SKM-1 treated with dmso at 0.1 percent for 144 hours (cell line): ENCODE measurements around the gene KRT36.

Experiments used
- DNase-seq: peaks from one replicate; lab custom pipeline; 2025; ENCODE audit not compliant: unreplicated experiment; lab: John Stamatoyannopoulos, UW

Gene KRT36

GRCh38 chr17:41489531-41489930, at the start of gene KRT36:
Gene KRT36 (minus strand): TSS chr17:41489910. CDS start chr17:41489864, 46 bp downstream.
- no peak for DNase-seq

GRCh38 chr17:41539071-41539492, 49.4 kb upstream of the KRT36 start:
- no peak for DNase-seq

GRCh38 chr17:41538565-41538991, 48.9 kb upstream of the KRT36 start:
- DNase-seq, result no peak

- DNase-seq, result no peak
Observed at GRCh38 chr17:41537990-41538389, 48.3 kb upstream of the KRT36 start.

GRCh38 chr17:41537614-41537954, 47.9 kb upstream of the KRT36 start:
- no peak for DNase-seq

GRCh38 chr17:41536741-41537613, 47.3 kb upstream of the KRT36 start:
- no peak for DNase-seq

GRCh38 chr17:41535764-41536481, 46.2 kb upstream of the KRT36 start:
- DNase-seq, result no peak

GRCh38 chr17:41534899-41535546, 45.3 kb upstream of the KRT36 start:
- DNase-seq, result no peak

GRCh38 chr17:41533613-41534012, 43.9 kb upstream of the KRT36 start:
- no peak for DNase-seq

GRCh38 chr17:41532947-41533570, 43.3 kb upstream of the KRT36 start:
- DNase-seq, result no peak

GRCh38 chr17:41531993-41532392, 42.3 kb upstream of the KRT36 start:
- no peak for DNase-seq

- DNase-seq, result no peak
Observed at GRCh38 chr17:41530062-41531048, 40.6 kb upstream of the KRT36 start.

- no peak for DNase-seq
Observed at GRCh38 chr17:41529491-41529915, 39.8 kb upstream of the KRT36 start.

GRCh38 chr17:41528959-41529353, 39.2 kb upstream of the KRT36 start:
- DNase-seq, result no peak

GRCh38 chr17:41527063-41528023, 37.6 kb upstream of the KRT36 start:
- no peak for DNase-seq

- no peak for DNase-seq
Observed at GRCh38 chr17:41524261-41524660, 34.6 kb upstream of the KRT36 start.

- no peak for DNase-seq
Observed at GRCh38 chr17:41523787-41524186, 34.1 kb upstream of the KRT36 start.

- DNase-seq, result no peak
Observed at GRCh38 chr17:41523225-41523593, 33.5 kb upstream of the KRT36 start.
